Suprapubic skin (tissue), 4 donors: Measurements from ENCODE around the gene ARFGAP3. TPM values are rescaled to one million over a fixed set of nuclear protein-coding genes. Genes with fewer than 3 reads are reported as not detected.

ENCODE experiments used
- DNase-seq, 2 donors: peaks; one replicate each; pipeline ENCODE4 v3.0.0-alpha.2; 2019; ENCODE audit warnings: low spot score in 2 of 2
- H3K27ac ChIP-seq: fragments of 200-600 bp; sonication (generic); one replicate; pipeline ENCODE4 v1.5.1; 2019
- H3K27me3 ChIP-seq: fragments of 200-600 bp; sonication (generic); one replicate; pipeline ENCODE4 v1.5.1; 2019
- H3K36me3 ChIP-seq: fragments of 200-600 bp; sonication (generic); one replicate; pipeline ENCODE4 v1.5.1; 2019
- H3K4me1 ChIP-seq: fragments of 200-600 bp; sonication (generic); one replicate; pipeline ENCODE4 v1.5.1; 2019
- H3K4me3 ChIP-seq: fragments of 200-600 bp; sonication (generic); one replicate; pipeline ENCODE4 v1.5.1; 2019; ENCODE audit warnings: mild to moderate bottlenecking
- H3K9me3 ChIP-seq: fragments of 200-600 bp; sonication (generic); one replicate; pipeline ENCODE4 v1.5.1; 2019
- EP300 ChIP-seq: sonication (generic); formaldehyde crosslinking; IDR thresholded peaks from one replicate; pipeline ENCODE4 v1.6.1; 2017; ENCODE audit warnings: antibody characterized with exemption
- POLR2A ChIP-seq, 2 donors: fragments of 450-650 bp; IDR thresholded peaks; one replicate each; pipeline ENCODE4 v1.6.1; 2017; ENCODE audit warnings: antibody characterized with exemption in 2 of 2, mild to moderate bottlenecking in 2 of 2, moderate library complexity in 2 of 2
- POLR2AphosphoS5 ChIP-seq, 3 donors: sonication (generic); formaldehyde crosslinking; IDR thresholded peaks; one replicate each; pipeline ENCODE4 v1.6.1; 2017; ENCODE audit warnings: antibody characterized with exemption in 3 of 3
- WGBS: methylation state at CpG from one replicate; pipeline ENCODE4 v1.1.5; 2018; 5-methylcytosine and 5-hydroxymethylcytosine counted together
- total RNA-seq, 4 donors: library from RNA; depleted of rRNA; stranded (reverse); fragments of >200 nt; gene quantifications; one replicate each; pipeline ENCODE4 v1.1.0, GENCODE V29; 2016
- TF ChIP-seq, protein P1 (sequence below), 2 donors: fragments of 200-600 bp in 1 of 2; fragments of 450-650 bp in 1 of 2; sonication (generic) in 1 of 2; IDR thresholded peaks; one replicate each; pipeline ENCODE4 v1.5.1; 2016 to 2019; ENCODE audit warnings: antibody characterized with exemption in 2 of 2, mild to moderate bottlenecking in 1 of 2, moderate library complexity in 1 of 2

ARFGAP3 gene
- total RNA-seq, 4 donors from 2014 or later: 26.7 to 33.3 (median 31.8) TPM

DNA sequence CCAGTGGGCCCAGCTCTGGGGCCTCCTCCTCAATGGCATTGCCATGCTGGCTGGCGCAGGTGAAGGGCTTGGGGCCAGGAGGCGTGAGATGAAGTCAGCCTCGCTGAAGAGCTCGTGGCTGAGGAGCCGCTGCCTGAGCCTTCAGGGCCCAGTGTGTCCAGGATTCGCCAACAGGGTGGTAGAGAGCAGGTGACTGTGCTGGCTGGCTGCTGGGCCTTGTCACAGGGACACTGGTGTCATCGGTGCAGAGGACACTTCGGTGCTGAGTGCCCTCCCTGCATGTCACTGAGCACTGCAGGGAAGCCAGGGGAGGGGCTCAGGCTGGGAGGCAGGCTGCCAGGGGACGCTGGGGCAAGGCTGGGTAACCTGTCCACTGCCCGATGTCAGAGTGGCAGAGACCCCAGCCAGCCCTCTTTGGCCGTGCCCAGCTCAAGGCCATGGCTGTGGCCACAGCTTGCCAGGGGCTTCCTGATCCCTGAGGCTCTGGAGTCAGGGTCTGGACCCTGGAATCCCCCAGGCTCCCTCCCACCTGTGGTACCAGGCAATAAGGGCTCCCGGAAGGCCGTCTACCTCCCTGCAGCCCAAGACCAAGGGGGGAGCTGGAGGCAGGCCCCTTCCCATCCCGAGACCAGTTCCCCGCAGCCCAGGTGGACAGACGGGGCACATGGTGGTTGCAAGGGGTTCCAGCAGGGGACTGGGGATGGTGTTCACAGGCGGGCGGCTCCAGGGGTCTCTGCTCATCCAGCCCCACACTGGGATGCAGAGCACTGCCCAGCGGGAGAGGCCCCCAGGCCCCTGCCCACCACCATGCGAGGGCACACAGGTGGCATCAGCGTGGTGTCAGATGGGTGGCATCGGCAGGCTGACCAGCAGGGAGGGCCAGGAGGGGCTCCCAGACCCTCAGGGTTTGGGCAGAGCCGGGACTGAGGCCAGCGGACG is 63.9 kb downstream of the ARFGAP3 start:
- Histone ChIP-seq H3K27ac (peak overlapping the region; percentile 81), H3K4me3 (no peak overlapping the region), H3K9me3 (no peaks in the 10 kb centered on the region), H3K36me3 (peaks cover 26% of the 10 kb centered on the region), H3K4me1 (peaks cover 26% of the 10 kb centered on the region), H3K27me3 (no peaks in the 10 kb centered on the region)
- TF ChIP-seq, protein P1, sequence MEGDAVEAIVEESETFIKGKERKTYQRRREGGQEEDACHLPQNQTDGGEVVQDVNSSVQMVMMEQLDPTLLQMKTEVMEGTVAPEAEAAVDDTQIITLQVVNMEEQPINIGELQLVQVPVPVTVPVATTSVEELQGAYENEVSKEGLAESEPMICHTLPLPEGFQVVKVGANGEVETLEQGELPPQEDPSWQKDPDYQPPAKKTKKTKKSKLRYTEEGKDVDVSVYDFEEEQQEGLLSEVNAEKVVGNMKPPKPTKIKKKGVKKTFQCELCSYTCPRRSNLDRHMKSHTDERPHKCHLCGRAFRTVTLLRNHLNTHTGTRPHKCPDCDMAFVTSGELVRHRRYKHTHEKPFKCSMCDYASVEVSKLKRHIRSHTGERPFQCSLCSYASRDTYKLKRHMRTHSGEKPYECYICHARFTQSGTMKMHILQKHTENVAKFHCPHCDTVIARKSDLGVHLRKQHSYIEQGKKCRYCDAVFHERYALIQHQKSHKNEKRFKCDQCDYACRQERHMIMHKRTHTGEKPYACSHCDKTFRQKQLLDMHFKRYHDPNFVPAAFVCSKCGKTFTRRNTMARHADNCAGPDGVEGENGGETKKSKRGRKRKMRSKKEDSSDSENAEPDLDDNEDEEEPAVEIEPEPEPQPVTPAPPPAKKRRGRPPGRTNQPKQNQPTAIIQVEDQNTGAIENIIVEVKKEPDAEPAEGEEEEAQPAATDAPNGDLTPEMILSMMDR (IDR thresholded peaks at IDR 0.05): no peak
- DNase-seq: no peak
- WGBS: 88% methylated on average over 5 of the region's 25 CpGs

DNA sequence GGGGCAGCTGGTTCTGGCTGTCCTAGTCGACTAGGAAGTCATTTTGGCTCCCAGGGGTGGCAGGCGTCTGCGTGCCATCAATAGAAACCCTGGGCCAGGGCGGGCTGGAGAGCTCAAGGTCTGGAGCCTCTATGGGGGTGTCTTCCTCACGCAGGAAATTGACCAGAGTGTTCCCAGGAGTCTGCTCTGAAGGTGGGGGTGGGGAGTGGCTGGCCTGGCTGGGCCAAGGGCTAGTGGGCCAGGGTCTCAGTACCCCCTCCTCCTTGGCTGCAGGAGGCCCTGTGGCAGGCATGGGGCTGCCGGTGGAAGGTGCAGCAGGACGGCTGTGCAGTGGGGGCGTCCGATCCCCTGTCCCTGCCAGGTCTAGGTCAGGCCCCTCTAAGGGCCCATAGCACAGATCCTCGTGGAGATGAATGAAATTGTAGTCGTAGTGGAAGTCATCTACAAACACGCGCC is 64.6 kb downstream of the ARFGAP3 start:
- WGBS: 90% methylated on average over 7 of the region's 13 CpGs
- H3K27me3 ChIP-seq: no peaks in the 10 kb centered on the region
- no peak overlapping the region for H3K4me3 ChIP-seq
- peaks cover 26% of the 10 kb centered on the region for H3K4me1 ChIP-seq
- TF ChIP-seq POLR2AphosphoS5 (IDR thresholded peaks at IDR 0.05) (no peak), POLR2A (IDR thresholded peaks at IDR 0.05) (no peak), EP300 (no peak)
- TF ChIP-seq, protein P1 (IDR thresholded peaks at IDR 0.05): no peak
- peaks cover 19% of the 10 kb centered on the region for H3K36me3 ChIP-seq
- H3K9me3 ChIP-seq: no peaks in the 10 kb centered on the region
- no peak for DNase-seq
- H3K27ac ChIP-seq: peak overlapping the region; percentile 81

GRCh38 chr22:42791721-42792452 is 65.2 kb downstream of the ARFGAP3 start:
- Histone ChIP-seq H3K36me3 (peaks cover 15% of the 10 kb centered on the region), H3K27ac (peak overlapping the region; percentile 81), H3K4me3 (no peak overlapping the region), H3K9me3 (no peaks in the 10 kb centered on the region), H3K4me1 (peaks cover 26% of the 10 kb centered on the region), H3K27me3 (no peaks in the 10 kb centered on the region)
- no peak for TF ChIP-seq POLR2A (IDR thresholded peaks at IDR 0.05)
- 82% methylated on average over 3 of the region's 20 CpGs for WGBS
- no peak for DNase-seq

DNA sequence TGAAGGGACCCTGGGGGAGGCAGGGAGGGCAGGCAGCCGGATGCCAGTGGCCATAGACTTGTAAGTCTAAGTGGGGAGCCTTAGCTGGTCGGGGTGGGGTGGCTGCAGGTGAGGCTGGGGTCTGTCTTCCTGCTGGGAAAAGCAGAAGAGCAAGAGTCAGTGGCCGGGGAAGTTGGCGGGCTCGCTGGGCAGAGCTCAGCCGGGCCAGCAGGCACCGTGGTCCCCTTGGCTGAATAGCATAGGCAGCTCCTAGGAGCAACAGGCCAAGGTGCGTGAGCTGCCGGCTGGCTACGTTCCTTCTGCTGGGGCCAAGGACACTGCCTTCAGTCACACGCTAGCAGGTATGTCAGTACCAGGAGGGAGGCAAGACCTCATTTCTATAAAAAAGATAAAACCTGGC is 68.6 kb downstream of the ARFGAP3 start:
- no peak overlapping the region for H3K27ac ChIP-seq
- TF ChIP-seq POLR2AphosphoS5 (IDR thresholded peaks at IDR 0.05): no peak
- TF ChIP-seq POLR2A (IDR thresholded peaks at IDR 0.05): no peak
- TF ChIP-seq EP300: no peak
- TF ChIP-seq, protein P1 (IDR thresholded peaks at IDR 0.05): no peak
- DNase-seq: no peak

GRCh38 chr22:42788021-42788420 is 69.1 kb downstream of the ARFGAP3 start:
- 79% methylated on average over 12 of the region's 12 CpGs for WGBS
- Histone ChIP-seq H3K4me3 (no peak overlapping the region), H3K27ac (no peak overlapping the region), H3K27me3 (no peaks in the 10 kb centered on the region), H3K4me1 (peaks cover 20% of the 10 kb centered on the region), H3K9me3 (no peaks in the 10 kb centered on the region), H3K36me3 (no peaks in the 10 kb centered on the region)
- no peak for DNase-seq
- TF ChIP-seq POLR2AphosphoS5 (IDR thresholded peaks at IDR 0.05) (no peak), EP300 (no peak), POLR2A (IDR thresholded peaks at IDR 0.05) (no peak)
- TF ChIP-seq, protein P1 (IDR thresholded peaks at IDR 0.05): no peak

More for the DNA sequence above, 68.6 kb downstream of the ARFGAP3 start:
- Histone ChIP-seq H3K9me3 (no peaks in the 10 kb centered on the region), H3K4me1 (peaks cover 20% of the 10 kb centered on the region), H3K36me3 (no peaks in the 10 kb centered on the region), H3K4me3 (no peak overlapping the region), H3K27me3 (no peaks in the 10 kb centered on the region)
- 79% methylated on average over 8 of the region's 11 CpGs for WGBS
